GM03348 (cell line): Measurements from ENCODE around the gene THAP3.

Source experiments
- DNase-seq: peaks from one replicate; pipeline ENCODE4 v3.0.0; 2012; ENCODE audit warnings: low spot score

Gene THAP3

GRCh38 chr1:6674771-6675170 lies 50.1 kb downstream of the THAP3 start:
- no peak for DNase-seq

- DNase-seq: no peak
Measured at GRCh38 chr1:6675941-6676340, 51.3 kb downstream of the THAP3 start.
